HL-60/S4 (cell line): Measurements from ENCODE around the gene CCM2.
"Not testable (repeated sequence)": the region's sequence is repeated elsewhere in the genome, so short reads cannot be mapped to it uniquely, and the experiment has no call there.

ENCODE experiments used
- in situ Hi-C: fragments of 300-500 bp; cut with MboI; formaldehyde crosslinking; loops from 2 replicates; pipeline ENCODE4 v1.14.3; 2022; ENCODE audit warnings: low sequenced_read_pairs

The CCM2 gene

DNA sequence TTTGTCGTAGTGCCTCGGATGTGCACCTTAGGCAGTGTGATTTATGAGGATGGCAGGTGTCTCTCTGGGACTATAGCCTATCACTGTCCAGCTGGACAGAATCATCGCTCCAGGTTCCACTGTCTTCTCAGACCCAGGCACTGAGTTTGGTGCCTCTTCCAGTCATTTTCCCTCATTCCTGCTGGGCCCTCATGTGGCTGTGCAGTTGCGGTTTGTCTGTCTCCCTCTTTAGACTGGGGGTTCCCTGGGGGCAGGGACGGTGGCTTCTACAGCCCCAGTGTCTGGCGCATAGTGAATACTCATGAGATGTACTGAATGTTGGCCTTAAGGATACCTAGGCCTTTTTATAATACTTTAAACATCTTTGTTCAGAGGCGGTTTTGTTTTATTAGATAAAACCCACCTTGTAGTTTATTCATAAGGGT lies 28.9 kb downstream of the CCM2 start:
- in situ Hi-C loops, result no loop called here

DNA sequence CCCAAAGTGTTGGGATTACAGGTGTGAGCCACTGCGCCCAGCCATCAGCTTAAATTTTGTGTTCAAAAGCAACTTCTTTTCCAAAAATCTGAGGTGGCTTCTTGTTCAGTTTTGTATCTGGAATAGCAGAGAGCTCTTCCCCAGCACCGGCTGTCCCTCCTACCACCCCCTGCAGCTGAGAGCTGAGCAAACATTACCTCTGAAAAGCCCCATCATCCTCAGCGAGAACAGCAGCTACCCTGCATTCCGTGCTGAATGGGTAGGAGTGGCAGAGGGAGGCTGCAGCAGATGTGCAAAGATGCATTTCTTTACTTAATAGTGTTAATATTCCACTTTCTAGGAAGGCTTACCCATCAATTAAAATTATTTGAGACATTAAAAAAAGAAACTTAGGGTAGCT lies 31.8 kb downstream of the CCM2 start:
- in situ Hi-C loops, result no loop called here

- in situ Hi-C loops, result no loop called here
These were observed 32.4 kb downstream of the CCM2 start for GRCh38 chr7:45032421-45032820.

DNA sequence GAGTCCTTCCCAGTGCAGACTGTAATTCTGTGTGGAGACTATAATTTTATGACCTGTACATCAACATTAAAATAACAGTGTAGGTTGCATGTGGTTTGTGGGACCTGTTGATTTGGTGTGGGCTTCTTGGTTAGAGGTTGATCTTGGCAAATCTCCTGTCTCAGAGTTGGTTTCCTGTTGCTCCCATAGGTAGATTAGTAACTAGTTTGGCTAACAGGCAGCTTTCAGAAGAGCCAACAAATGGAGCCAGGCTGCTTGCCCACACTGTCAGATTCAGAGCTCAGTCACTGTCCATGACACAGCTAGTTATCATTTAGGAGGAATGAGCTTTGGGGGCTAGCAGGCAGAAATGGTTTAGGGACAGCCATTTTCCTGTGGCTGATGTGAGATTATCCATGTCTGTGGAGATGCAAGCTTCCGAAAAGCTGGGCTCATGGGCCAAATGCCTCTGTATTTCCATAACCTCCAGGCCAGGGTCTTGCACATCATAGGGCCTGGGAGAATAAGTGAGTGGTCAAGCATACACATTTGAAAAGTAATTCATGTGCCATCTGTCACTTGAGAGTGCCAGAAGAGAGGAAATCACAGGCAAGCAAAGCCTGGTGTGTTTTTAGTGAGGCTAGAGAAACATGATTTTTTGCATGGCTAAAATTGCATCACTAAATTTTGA lies 33.4 kb downstream of the CCM2 start:
- in situ Hi-C loops, result no loop called here

DNA sequence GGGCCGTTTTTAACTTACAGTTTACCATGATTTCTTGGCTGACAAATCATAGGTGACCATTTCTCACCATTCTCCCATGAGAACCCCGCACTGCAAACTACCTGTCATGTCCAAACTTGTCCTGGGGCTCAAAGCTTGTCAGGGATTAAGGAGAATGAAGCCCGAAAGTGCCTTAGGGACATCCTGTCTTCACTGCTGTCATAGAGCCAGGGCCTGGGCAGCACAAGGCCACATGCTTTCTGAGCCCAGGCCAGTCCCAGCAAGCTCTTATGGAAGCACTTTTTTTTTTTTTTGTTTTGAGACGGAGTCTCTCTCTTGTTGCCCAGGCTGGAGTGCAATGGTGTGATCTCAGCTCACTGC lies 33.9 kb downstream of the CCM2 start:
- in situ Hi-C loops, result no loop called here

DNA sequence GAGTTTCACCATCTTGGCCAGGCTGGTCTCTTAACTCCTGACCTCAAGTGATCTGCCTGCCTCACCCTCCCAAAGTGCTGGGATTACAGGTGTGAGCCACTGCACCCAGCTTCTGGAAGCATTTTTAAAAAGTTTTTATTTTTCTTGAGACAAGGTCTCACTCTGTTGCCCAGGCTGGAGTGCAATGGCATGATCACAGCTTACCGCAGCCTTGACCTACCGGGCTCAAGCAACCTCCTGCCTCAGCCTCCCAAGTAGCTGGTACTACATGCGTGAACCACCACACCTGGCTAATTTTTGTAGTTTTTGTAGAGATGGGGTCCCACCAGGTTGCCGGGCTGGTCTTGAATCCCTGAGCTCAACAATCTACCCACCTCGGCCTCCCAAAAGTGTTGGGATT lies 34.7 kb downstream of the CCM2 start:
- in situ Hi-C loops, result not testable (repeated sequence)

DNA sequence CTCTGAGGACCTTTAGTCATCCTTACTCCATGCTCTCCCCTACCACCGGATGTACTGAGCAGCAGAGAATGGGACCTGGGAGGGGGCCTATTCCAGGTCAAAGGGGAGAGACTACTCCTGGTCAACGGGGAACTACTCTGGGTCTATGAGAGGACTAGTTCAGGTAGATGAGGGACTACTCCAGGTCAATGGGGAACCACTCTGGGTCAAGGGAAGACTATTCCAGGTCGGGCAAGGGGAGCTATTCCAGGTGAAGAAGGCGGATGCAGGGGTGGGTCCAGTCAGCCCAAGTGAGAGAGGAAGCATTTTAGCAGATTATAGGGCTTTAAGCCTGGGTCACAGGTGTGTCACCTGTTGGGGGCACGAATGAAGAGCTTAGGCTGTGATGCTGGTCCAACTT lies 35.4 kb downstream of the CCM2 start:
- in situ Hi-C loops, result no loop called here

GRCh38 chr7:45035893-45036292 lies 35.9 kb downstream of the CCM2 start:
- in situ Hi-C loops, result no loop called here

GRCh38 chr7:45036317-45036716 lies 36.3 kb downstream of the CCM2 start:
- in situ Hi-C loops, result no loop called here

DNA sequence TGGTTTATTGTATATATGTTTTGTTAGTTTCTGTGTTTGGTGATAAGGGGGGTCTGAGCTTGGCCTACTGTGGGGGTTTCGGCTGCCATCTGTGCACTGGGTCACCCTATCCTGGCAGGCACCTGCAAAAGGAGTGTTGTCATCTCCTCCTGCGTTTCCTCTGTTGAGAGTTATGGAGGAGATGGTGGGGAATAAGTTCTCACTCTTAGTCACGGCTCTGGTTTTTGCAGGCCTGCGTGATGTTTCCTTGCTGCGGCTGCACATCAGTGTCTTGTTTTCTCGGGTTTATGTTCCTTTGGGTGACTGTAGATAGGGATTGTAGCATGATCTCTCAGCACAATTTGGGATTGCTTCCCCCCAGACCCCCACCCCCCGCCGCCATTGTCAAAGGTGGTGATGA lies 36.8 kb downstream of the CCM2 start:
- in situ Hi-C loops, result no loop called here

- in situ Hi-C loops, result no loop called here
These were observed 37.9 kb downstream of the CCM2 start for GRCh38 chr7:45037876-45038275.

DNA sequence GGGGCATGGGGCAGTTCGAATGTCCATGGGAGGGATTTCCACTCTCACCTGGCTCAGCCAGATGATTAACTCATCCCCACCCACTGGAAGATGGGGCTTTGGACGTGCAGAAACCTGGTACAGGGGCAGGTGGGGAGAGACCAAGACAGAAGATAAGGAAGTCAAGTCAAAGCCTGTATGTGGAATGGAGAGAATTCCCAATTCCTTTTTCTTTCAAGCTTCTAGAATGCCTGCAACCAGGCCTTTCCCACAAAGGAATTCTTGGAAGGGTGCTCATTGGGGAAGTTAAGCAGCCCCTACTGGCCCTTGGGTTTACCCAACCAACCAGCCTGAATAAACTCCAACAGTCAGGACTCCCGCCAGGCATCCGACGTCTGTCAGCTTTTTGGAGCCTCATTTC lies 39.1 kb downstream of the CCM2 start:
- in situ Hi-C loops, result no loop called here

- in situ Hi-C loops, result no loop called here
These were observed 44.3 kb downstream of the CCM2 start for GRCh38 chr7:45044338-45044737.

GRCh38 chr7:45048748-45049147 lies 48.7 kb downstream of the CCM2 start:
- in situ Hi-C loops, result no loop called here

DNA sequence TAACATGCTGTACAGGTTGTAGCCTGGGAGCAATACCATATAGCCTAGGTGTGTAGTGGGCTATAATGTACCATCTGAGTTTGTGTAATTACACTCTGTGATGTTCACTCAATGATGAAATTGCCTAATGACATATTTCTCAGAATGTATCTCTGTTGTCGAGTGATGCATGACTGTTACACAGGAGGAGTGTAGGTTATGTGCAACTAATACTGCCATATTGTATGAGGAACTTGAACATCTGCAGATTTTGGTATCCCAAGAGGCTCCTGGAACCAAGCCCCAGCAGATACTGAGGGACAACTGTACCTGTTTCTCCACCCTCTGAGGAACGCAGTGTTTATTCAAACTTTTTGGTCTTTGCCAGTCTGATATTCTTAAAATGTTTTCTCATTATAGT lies 50.2 kb downstream of the CCM2 start:
- in situ Hi-C loops, result no loop called here

DNA sequence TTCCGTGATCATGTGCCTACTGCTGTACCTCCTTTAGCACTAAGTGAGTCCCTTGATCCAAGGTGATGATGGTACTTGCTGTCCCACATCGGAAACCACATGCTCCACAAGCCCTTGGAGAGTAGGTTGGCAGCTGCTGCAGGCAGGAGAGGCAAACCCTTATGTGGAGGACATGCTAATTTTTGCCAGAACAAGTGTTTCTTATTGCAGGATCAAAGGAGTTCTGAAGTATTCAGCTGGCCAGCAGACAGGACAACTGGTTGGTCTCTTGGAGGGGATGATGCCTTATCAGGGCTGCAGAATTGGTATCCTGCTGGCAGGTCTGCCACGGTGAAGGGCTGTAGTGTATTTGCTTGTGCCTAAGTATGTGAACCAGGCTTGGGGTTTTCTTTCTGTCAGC lies 52.0 kb downstream of the CCM2 start:
- in situ Hi-C loops, result no loop called here

- in situ Hi-C loops, result no loop called here
These were observed 53.4 kb downstream of the CCM2 start for GRCh38 chr7:45053401-45053800.

GRCh38 chr7:45053941-45054340 lies 53.9 kb downstream of the CCM2 start:
- in situ Hi-C loops, result no loop called here

DNA sequence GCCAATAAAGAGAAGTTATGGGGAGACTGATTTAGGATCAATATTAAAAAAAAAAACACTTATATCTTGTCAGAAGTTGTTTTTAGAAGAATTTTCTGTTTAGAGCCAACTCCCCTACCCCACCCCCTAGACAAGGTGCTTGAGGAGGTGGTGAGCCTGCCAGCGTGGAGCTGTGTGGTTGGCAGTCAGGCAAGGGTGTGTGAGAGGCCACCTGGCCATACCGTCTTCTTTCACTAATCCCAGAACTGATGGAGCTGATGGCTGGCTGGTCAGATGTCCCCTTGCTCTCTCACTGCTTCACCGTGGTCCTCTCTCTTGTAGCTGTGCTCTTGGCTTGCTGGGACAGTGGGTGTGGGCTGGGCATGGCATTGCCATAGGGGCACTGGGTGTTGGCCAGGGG lies 54.4 kb downstream of the CCM2 start:
- in situ Hi-C loops, result no loop called here

DNA sequence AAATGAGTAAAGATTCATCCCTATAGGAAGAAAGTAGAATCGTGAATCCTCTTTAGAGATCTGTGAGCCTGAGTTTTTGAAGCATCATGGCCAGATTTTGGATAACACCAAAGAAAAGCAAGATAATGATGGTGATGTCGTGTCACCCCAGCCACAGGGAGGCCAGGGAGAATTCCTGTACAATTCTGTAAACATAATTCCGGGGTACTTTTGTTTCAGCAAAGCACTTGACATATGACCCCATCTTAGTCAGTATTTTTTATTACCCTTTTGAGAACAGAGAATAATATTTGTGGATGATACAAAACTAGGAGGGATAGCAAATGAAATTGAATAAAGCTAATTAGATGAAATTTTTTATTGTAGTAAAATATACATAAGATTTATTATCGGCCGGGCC lies 55.0 kb downstream of the CCM2 start:
- in situ Hi-C loops, result no loop called here

DNA sequence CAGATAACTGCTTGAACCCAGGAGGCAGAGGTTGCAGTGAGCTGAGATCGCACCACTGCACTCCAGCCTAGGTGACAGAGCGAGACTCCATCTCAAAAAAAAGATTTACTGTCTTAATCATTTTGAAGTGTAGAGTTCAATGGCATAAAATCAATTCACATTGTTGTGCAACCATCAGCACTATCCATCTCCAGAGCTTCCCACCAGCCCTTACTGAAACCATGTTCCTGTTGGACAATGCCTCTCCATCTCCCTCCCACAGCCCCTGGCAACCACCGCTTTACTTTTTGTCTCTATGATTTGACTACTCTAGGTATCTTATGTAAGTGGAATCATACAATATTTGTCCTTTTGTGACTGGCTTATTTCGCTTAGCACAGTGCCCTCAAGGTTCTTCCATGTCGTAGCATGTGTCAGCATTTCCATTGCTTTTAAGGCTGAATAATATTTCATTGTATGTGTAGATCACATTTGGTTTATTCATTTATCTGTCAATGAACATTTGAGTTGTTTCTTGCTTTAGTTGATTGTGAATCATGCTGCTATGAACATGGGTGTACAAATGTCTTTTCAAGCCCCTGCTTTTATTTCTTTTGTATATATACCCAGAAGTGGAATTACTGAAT lies 55.7 kb downstream of the CCM2 start:
- in situ Hi-C loops, result no loop called here

- in situ Hi-C loops, result no loop called here
These were observed 57.9 kb downstream of the CCM2 start for GRCh38 chr7:45057878-45058277.

DNA sequence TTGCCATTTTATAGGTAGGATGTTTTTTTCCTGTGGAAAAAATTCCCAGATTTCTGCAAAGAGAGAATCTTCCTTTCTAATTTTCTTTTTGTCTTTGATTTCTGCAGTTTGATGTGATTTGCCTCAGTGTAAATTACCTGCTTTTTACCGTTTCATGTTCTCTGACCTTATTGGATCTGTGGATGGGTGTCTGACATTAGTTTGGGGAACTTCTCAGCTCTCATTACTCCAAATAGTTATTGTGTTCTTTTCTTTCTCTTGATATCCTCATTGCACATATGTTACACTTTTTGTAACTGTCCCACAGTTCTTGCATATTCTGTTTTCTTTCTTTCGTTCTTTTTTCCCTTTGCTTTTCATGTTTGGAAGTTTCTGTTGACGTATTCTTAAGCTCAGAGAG lies 60.3 kb downstream of the CCM2 start:
- in situ Hi-C loops, result no loop called here
